Activated naive CD8-positive, alpha-beta T cell (primary cell): ENCODE data around the gene TAF5L.

Experiments
- H3K27ac Mint-ChIP-seq: one replicate; pipeline ENCODE4 v1.8.0; 2021; ENCODE audit warnings: mixed read lengths
- H3K27me3 Mint-ChIP-seq: one replicate; pipeline ENCODE4 v1.8.0; 2021; ENCODE audit warnings: mixed read lengths
- H3K36me3 Mint-ChIP-seq: one replicate; pipeline ENCODE4 v1.8.0; 2021; ENCODE audit warnings: mixed read lengths
- H3K4me1 Mint-ChIP-seq: one replicate; pipeline ENCODE4 v1.8.0; 2021; ENCODE audit warnings: low read depth, mixed read lengths
- H3K4me3 Mint-ChIP-seq: one replicate; pipeline ENCODE4 v1.8.0; 2021; ENCODE audit warnings: mild to moderate bottlenecking, mixed read lengths
- H3K9me3 Mint-ChIP-seq: one replicate; pipeline ENCODE4 v1.8.0; 2021; ENCODE audit warnings: low read depth, mixed read lengths

The TAF5L gene

DNA sequence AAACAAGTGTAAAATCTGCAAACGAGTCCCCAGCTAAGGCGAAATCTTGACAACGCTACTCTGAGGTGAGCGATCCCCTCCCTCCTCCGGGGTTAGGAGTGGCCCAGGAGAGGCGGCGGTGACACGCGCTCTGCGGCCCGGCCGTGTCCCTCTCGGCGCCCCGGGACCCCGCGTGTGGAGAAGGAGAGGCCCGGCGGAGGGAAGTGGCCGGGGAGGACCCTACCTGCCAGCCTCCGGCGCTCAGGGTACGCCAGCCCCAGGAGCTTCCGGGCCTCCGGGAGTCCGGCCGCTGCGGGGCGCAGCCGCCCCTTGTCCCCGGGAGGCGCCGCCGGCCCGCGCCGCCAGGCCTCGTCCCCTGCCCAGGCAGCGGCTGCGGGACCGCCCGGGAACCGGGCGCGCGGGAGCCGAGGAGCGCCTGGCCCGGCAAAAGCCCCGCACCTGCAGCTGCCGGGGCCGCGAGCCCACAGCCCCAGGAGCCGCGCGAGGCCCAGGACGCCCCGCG is 68.0 kb downstream of the TAF5L start:
- Mint-ChIP-seq H3K9me3 (no peaks in the 10 kb centered on the region), H3K4me1 (peaks cover 37% of the 10 kb centered on the region), H3K27ac (peak overlapping the region; percentile 83), H3K4me3 (peak overlapping the region; percentile 91), H3K27me3 (no peaks in the 10 kb centered on the region), H3K36me3 (no peaks in the 10 kb centered on the region)

DNA sequence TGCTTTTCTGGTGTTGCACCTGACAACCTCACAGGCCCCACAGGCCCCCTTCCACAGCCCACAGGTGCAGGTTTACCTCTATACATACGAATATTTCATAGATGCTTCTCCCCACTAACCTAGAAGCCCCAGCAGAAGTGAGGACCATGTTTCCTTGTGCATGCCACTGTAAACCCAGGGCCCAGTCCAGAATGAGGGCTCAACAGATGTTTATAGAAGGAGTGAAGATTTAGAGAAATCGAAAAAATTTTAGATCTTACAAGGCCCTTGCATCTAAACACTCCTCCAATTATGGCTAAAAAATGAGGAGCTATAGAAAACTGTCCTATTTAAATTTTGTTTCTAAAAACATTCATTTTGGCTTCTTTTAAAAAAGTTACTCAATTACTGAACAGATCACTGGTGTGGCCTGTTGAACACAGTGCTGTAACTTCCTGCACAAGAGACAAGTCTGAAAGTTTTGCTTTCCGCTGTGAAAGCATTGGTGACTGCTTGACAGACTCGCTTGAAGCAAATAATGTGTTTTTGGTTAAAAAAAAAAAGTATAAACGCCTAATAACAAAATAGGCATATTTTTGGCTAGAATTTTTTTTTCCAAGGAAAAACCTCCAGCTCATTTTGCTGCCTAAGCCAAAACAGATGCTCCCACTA is 68.6 kb downstream of the TAF5L start:
- peak overlapping the region; percentile 83 for H3K27ac Mint-ChIP-seq
- H3K9me3 Mint-ChIP-seq = no peaks in the 10 kb centered on the region
- H3K27me3 Mint-ChIP-seq = no peaks in the 10 kb centered on the region
- peak overlapping the region; percentile 91 for H3K4me3 Mint-ChIP-seq
- no peaks in the 10 kb centered on the region for H3K36me3 Mint-ChIP-seq
- H3K4me1 Mint-ChIP-seq = peaks cover 39% of the 10 kb centered on the region

DNA sequence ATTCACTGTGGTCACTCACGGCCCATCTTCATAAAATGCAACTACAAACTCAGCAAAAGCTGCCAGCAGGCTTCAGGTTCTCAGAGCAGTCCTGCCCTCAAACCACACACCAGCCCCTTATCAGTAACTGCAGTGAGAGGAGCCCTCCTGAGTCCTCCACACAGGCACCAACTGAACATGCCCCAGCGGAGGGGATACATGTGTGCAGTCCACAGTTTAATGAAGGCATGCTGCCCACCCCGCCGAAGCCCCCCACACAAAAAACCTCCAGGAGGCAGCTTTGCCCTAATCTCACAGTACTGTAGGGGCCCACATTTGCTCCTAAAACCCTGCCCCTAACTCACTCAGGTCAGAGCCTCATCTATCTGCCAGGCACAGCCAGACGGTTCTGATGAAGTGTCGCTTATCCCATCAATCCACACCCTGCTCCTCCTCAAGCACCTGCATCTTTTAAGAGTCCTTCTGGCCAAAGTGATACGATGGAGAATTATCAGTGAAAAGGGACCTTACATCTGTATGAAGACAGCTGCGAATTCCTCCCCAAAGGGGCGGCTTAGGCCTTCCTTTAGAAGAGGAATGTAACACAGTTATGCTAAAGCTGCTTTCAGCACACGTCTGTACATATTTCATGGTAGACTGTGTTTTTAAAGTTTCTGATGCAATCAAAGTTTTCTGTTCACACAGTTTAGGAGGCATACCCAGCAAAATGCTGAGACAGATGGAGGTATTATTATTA is 70.9 kb downstream of the TAF5L start:
- Mint-ChIP-seq H3K9me3 (no peaks in the 10 kb centered on the region), H3K36me3 (no peaks in the 10 kb centered on the region), H3K27ac (peak overlapping the region; percentile 29), H3K4me1 (peaks cover 44% of the 10 kb centered on the region), H3K4me3 (no peak overlapping the region), H3K27me3 (no peaks in the 10 kb centered on the region)

DNA sequence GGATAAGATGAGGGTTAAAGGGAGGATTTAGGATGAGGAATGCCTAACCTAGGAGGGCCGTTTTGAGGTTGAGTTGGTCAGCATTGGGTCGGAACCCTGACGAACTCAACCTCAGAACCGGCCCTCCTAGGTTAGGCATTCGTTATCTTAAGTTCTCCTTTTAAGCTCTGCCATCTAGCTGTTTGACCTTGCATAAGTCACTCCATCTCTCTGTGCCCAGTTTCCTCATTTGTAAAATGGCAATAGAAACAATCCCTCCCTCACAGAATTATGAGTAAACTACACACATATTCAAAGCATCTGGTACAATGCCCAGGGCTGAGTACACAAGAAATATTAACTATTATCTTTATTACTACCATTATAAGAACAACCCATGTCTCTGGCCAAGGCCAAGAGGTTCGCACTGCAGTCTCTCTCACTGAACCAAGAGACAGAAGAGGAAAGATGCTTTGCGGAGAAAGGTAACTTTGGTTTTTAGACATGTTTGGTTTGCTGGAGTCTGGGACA is 72.2 kb downstream of the TAF5L start:
- H3K27me3 Mint-ChIP-seq = no peaks in the 10 kb centered on the region
- H3K36me3 Mint-ChIP-seq = no peaks in the 10 kb centered on the region

DNA sequence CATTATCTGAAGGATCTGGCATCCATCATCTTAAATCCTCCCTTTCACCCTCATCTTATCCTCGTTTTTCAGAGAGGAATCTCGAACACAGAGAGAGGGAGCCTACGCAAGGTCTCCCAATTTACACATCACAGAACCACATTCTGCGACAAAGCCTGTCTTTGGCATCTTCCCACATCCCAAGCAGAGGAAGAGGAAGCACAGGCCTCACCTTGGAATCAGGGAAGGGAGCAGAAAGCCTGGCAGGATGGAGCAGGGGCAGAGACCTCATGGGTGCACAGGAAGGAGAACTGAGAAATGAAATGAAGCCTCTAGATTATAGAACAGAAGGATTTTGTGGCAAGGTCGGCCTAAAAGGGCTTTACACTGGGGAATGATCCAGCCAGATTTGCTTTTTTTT is 73.2 kb downstream of the TAF5L start:
- Mint-ChIP-seq H3K27me3 (no peaks in the 10 kb centered on the region), H3K27ac (no peak overlapping the region), H3K4me1 (peaks cover 38% of the 10 kb centered on the region), H3K9me3 (no peaks in the 10 kb centered on the region), H3K36me3 (no peaks in the 10 kb centered on the region), H3K4me3 (no peak overlapping the region)

More for the DNA sequence above, 72.2 kb downstream of the TAF5L start:
- Mint-ChIP-seq H3K9me3 (no peaks in the 10 kb centered on the region), H3K27ac (peak overlapping the region; percentile 35), H3K4me3 (no peak overlapping the region), H3K4me1 (peaks cover 39% of the 10 kb centered on the region)

DNA sequence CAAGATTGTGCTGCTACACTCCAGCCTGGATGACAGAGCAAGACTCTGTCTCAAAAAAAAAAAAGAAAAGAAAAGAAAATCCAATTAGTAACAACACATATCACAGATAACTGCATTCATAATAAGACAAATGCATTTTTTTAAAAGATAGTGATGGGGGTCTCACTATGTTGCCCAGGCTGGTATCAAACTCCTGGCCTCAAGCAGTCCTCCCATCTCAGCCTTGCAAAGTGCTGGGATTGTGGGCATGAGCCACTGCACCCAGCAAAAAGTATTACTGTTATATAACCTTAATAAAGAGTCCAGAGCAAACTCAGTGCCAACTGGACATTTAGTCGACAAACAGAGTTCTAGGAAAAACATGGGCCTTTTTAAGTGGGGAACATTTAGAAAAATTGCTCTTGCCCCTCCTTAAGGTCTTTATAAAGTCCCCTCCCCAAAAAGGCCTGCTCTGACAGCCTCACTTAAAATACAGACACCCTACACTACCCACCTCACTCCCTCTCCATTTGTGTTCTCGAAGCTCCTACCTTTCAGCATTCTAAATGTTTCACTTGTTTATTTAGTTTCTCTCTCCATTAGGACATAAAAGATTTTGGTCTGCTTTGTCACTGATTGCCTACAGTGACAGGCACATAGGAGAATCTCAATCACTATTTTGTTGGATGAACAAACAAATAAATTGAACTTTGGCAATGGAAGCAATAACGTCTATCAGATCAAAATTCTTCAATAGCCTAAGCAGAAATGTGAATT is 74.9 kb downstream of the TAF5L start:
- Mint-ChIP-seq H3K4me3 (no peak overlapping the region), H3K36me3 (no peaks in the 10 kb centered on the region), H3K9me3 (no peaks in the 10 kb centered on the region), H3K27me3 (no peaks in the 10 kb centered on the region), H3K4me1 (peaks cover 23% of the 10 kb centered on the region), H3K27ac (no peak overlapping the region)

DNA sequence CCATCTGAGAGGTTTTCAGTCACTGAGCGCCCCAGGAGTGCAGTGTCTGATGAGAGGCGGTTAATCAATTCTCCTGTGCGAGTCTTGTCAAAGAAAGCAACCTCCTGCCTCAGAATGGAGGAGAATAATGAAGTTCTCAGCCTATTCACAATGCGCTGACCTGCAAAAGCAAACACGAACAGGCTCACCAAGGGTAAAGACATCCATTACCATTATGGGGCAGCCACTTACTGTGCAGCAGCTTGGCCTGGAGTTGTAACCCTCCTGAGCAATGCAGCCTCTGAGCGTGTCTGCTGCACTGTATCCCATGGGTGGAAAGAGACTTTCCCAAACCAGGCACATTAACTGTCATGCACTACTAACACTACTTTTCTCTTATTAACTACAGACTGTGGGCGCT is 78.4 kb downstream of the TAF5L start:
- peaks cover 20% of the 10 kb centered on the region for H3K4me1 Mint-ChIP-seq
- H3K4me3 Mint-ChIP-seq = no peak overlapping the region
- H3K27me3 Mint-ChIP-seq = no peaks in the 10 kb centered on the region
- H3K36me3 Mint-ChIP-seq = peaks cover 13% of the 10 kb centered on the region
- no peaks in the 10 kb centered on the region for H3K9me3 Mint-ChIP-seq
- no peak overlapping the region for H3K27ac Mint-ChIP-seq

DNA sequence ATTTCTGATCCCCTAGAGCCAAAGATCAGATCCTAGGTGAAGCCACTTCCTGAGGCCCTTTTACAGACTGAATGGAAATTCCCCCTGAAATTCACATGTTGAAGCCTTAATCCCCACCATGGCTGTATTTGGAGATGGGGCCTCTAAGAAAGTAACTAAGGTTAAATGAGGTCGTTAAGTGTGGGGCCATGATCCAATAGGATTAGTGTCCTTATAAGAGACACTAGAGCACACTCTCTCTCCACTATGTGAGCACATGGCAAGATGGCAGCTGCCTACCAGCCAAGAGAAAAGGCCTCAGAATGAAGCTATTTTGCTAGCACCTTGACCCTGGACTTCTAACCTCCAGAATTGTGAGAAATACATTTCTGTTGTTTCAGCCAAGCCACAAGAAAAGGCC is 81.3 kb downstream of the TAF5L start:
- no peaks in the 10 kb centered on the region for H3K27me3 Mint-ChIP-seq
- no peak overlapping the region for H3K27ac Mint-ChIP-seq
- no peak overlapping the region for H3K4me3 Mint-ChIP-seq
- H3K36me3 Mint-ChIP-seq = peaks cover 15% of the 10 kb centered on the region
- H3K4me1 Mint-ChIP-seq = peaks cover 23% of the 10 kb centered on the region
- no peaks in the 10 kb centered on the region for H3K9me3 Mint-ChIP-seq
